SK-N-SH (cell line): Measurements from ENCODE around the gene CDKN1B. TPM values are rescaled to one million over a fixed set of nuclear protein-coding genes. Genes with fewer than 3 reads are reported as not detected.
A peak's percentile ranks its signal among the peaks of the same experiment; 100 is the strongest.

Experiments used
- CTCF ChIA-PET: fragments of 300-600, 350-600 bp; formaldehyde crosslinking; extraction: SDS; loops from one replicate; lab custom pipeline; 2021; lab: Yijun Ruan, JAX
- POLR2A ChIA-PET: fragments of 350-600 bp; sonication (Branson Sonifier 250); formaldehyde crosslinking; extraction: SDS; loops from one replicate; lab custom pipeline; 2020; ENCODE audit warnings: antibody characterized with exemption, inconsistent platforms; lab: Yijun Ruan, JAX
- DNase-seq: peaks from one replicate; pipeline ENCODE4 v3.0.0; 2012
- H2AFZ ChIP-seq: fragments of 200-600 bp; sonication (generic); 2 replicates; pipeline ENCODE4 v1.8.1; 2016; ENCODE audit warnings: antibody characterized with exemption, mild to moderate bottlenecking, low read depth
- H3F3A ChIP-seq: fragments of 200-600 bp; sonication (generic); replicated peaks from 2 replicates; pipeline ENCODE3; 2016; ENCODE audit warnings: antibody characterized with exemption, mild to moderate bottlenecking; ENCODE audit not compliant: insufficient read depth
- H3K27ac ChIP-seq, 2 experiments: fragments of 200-500 bp in 1 of 2; fragments of 200-600 bp in 1 of 2; sonication (Bioruptor generic) in 1 of 2; sonication (generic), shearing (Covaris generic) in 1 of 2; 2 replicates each; pipeline versions ENCODE4 v1.5.1 to v1.6.1; 2014 to 2016; ENCODE audit warnings: low read depth in 2 of 2, inconsistent platforms in 1 of 2, low read length in 1 of 2, mild to moderate bottlenecking in 1 of 2, mixed read lengths in 1 of 2
- H3K27me3 ChIP-seq: fragments of 200-600 bp; sonication (generic), shearing (Covaris generic); 2 replicates; pipeline ENCODE4 v1.6.1; 2016; ENCODE audit warnings: mixed run types; ENCODE audit not compliant: insufficient read depth
- H3K36me3 ChIP-seq, 2 experiments: fragments of 200-500 bp in 1 of 2; fragments of 200-600 bp in 1 of 2; sonication (Bioruptor generic) in 1 of 2; sonication (generic) in 1 of 2; replicated peaks in 1 of 2; 2 replicates each; pipeline versions ENCODE3 to v1.5.1; 2014 to 2016; ENCODE audit warnings: low read length in 1 of 2, mild to moderate bottlenecking in 1 of 2; ENCODE audit not compliant: insufficient read depth in 2 of 2, control insufficient read depth in 1 of 2
- H3K4me1 ChIP-seq, 2 experiments: fragments of 200-500 bp in 1 of 2; fragments of 200-600 bp in 1 of 2; sonication (Bioruptor generic) in 1 of 2; sonication (generic), shearing (Covaris generic) in 1 of 2; 2 replicates each; pipeline versions ENCODE4 v1.5.1 to v1.6.1; 2014 to 2016; ENCODE audit warnings: low read depth in 1 of 2, low read length in 1 of 2, mixed run types in 1 of 2; ENCODE audit not compliant: insufficient read depth in 2 of 2, control insufficient read depth in 1 of 2
- H3K4me2 ChIP-seq: fragments of 200-600 bp; sonication (generic), shearing (Covaris generic); 2 replicates; pipeline ENCODE4 v1.6.1; 2017; ENCODE audit warnings: mixed run types
- H3K4me3 ChIP-seq, 2 experiments: fragments of 200-500 bp in 1 of 2; fragments of 200-600 bp in 1 of 2; sonication (Bioruptor generic) in 1 of 2; sonication (generic), shearing (Covaris generic) in 1 of 2; 2 replicates each; pipeline versions ENCODE4 v1.5.1 to v1.8.1; 2014 to 2016; ENCODE audit warnings: low read depth in 2 of 2, inconsistent platforms in 1 of 2, low read length in 1 of 2, mild to moderate bottlenecking in 1 of 2, mixed read lengths in 1 of 2, moderate library complexity in 1 of 2
- H3K79me2 ChIP-seq: fragments of 200-600 bp; sonication (generic); 2 replicates; pipeline ENCODE4 v1.8.1; 2017; ENCODE audit warnings: mild to moderate bottlenecking; ENCODE audit not compliant: insufficient read depth
- H3K9ac ChIP-seq: fragments of 200-600 bp; sonication (generic); 2 replicates; pipeline ENCODE4 v1.6.1; 2017; ENCODE audit warnings: mixed run types
- H3K9me2 ChIP-seq: fragments of 200-600 bp; sonication (generic); 2 replicates; pipeline ENCODE4 v1.6.1; 2017; ENCODE audit warnings: mixed run types
- H3K9me3 ChIP-seq: fragments of 200-600 bp; sonication (generic); 2 replicates; pipeline ENCODE4 v1.6.1; 2017; ENCODE audit warnings: mixed run types, mild to moderate bottlenecking, moderate library complexity
- H4K20me1 ChIP-seq: fragments of 200-600 bp; sonication (generic); 2 replicates; pipeline ENCODE4 v1.6.1; 2017; ENCODE audit warnings: mild to moderate bottlenecking, mixed run types; ENCODE audit not compliant: insufficient read depth
- CTCF ChIP-seq: fragments of 200-600 bp; sonication (generic); IDR thresholded peaks from 2 replicates; pipeline ENCODE4 v1.6.1; 2017; ENCODE audit warnings: antibody characterized with exemption, mild to moderate bottlenecking, moderate library complexity
- FOSL2 ChIP-seq: IDR thresholded peaks from 2 replicates; pipeline ENCODE4 v1.4.0; 2012; ENCODE audit warnings: low read depth, mild to moderate bottlenecking, moderate library complexity, borderline replicate concordance
- GABPA ChIP-seq: IDR thresholded peaks from 2 replicates; pipeline ENCODE4 v1.4.0; 2012; ENCODE audit warnings: low read depth, mild to moderate bottlenecking
- GATA2 ChIP-seq: sonication (generic); formaldehyde crosslinking; IDR thresholded peaks from 2 replicates; pipeline ENCODE4 v1.5.0; 2020; ENCODE audit warnings: mild to moderate bottlenecking, missing genetic modification reagents
- IRF3 ChIP-seq: fragments of 150-350 bp; IDR thresholded peaks from 2 replicates; pipeline ENCODE4 v1.6.1; 2016; ENCODE audit warnings: mild to moderate bottlenecking, low read depth, low read length
- JUND ChIP-seq: IDR thresholded peaks from 2 replicates; pipeline ENCODE4 v1.4.0; 2012
- REST ChIP-seq: IDR thresholded peaks from 2 replicates; pipeline ENCODE4 v1.6.1; 2012; ENCODE audit warnings: mild to moderate bottlenecking, low read depth, low read length, moderate library complexity
- RFX5 ChIP-seq: IDR thresholded peaks from 2 replicates; pipeline ENCODE4 v1.6.1; 2012; ENCODE audit warnings: mild to moderate bottlenecking, improper control_type of control experiment, low read length
- WGBS: methylation state at CpG from one replicate; pipeline ENCODE4 v1.1.6; 2017; ENCODE audit warnings: low lambda C conversion rate; 5-methylcytosine and 5-hydroxymethylcytosine counted together
- polyA plus RNA-seq, 3 experiments: library from polyadenylated mRNA; depleted of rRNA; stranded (reverse); fragments of >200 nt; gene quantifications; 2 replicates each; pipeline ENCODE4 v1.2.3, GENCODE V29; 2012

Gene CDKN1B
- polyA plus RNA-seq, 1 of the 3 experiments (the other 2 are of a cell fraction): 9.2 TPM

- Histone ChIP-seq H3K36me3 (no peaks in the 10 kb centered on the region), H2AFZ (no peak overlapping the region), H3K9ac (no peak overlapping the region), H3K27me3 (no peaks in the 10 kb centered on the region), H3F3A (no peaks in the 10 kb centered on the region), H3K9me3 (no peaks in the 10 kb centered on the region), H3K4me2 (no peak overlapping the region), H3K9me2 (no peaks in the 10 kb centered on the region), H3K4me3 (no peak overlapping the region), H3K4me1 (peaks cover 0 to 11% of the 10 kb centered on the region in 2 experiments; a peak in 2 of 4 replicates), H3K79me2 (no peaks in the 10 kb centered on the region), H3K27ac (no peak overlapping the region), H4K20me1 (no peaks in the 10 kb centered on the region)
- WGBS: 92% methylated on average over 1 of the region's 1 CpG
- DNase-seq: no peak
- no peak for TF ChIP-seq IRF3
- TF ChIP-seq RFX5: no peak
- no peak for TF ChIP-seq GATA2 (CRISPR knock-in tag)
- no peak for TF ChIP-seq CTCF
- TF ChIP-seq REST: no peak
- TF ChIP-seq GABPA: no peak
- ChIA-PET POLR2A (no interaction called here), CTCF (interaction anchor here (1.3 kb wide), 1 partner anchor 31 kb away, joined by 4 read pairs; no protein-coding TSS in a partner anchor)
Observed at GRCh38 chr12:12686472-12686871, 30.7 kb upstream of the CDKN1B start.

GRCh38 chr12:12686925-12687324 lies 30.2 kb upstream of the CDKN1B start:
- ChIA-PET CTCF (interaction anchor here (1.3 kb wide), 1 partner anchor 31 kb away, joined by 4 read pairs; no protein-coding TSS in a partner anchor), POLR2A (no interaction called here)
- H2AFZ ChIP-seq: no peak overlapping the region
- DNase-seq: no peak
- no peak overlapping the region for H3K4me2 ChIP-seq
- no peaks in the 10 kb centered on the region for H3K27me3 ChIP-seq
- no peaks in the 10 kb centered on the region for H3F3A ChIP-seq
- H3K4me1 ChIP-seq: peaks cover 0 to 11% of the 10 kb centered on the region in 2 experiments; a peak in 2 of 4 replicates
- no peaks in the 10 kb centered on the region for H3K9me2 ChIP-seq
- no peak overlapping the region for H3K27ac ChIP-seq
- no peak overlapping the region for H3K9ac ChIP-seq
- H3K36me3 ChIP-seq: no peaks in the 10 kb centered on the region
- no peaks in the 10 kb centered on the region for H3K9me3 ChIP-seq
- H3K79me2 ChIP-seq: no peaks in the 10 kb centered on the region
- no peak overlapping the region for H3K4me3 ChIP-seq
- TF ChIP-seq FOSL2 (0 out of 2 replicates have a peak, but pooled peaks have one; percentile 5), GATA2 (CRISPR knock-in tag) (no peak), JUND (0 out of 2 replicates have a peak, but pooled peaks have one; percentile 4)
- TF ChIP-seq, all 33 proteins: peak for 2
- H4K20me1 ChIP-seq: no peaks in the 10 kb centered on the region
